A204.1 (cell line): Measurements from ENCODE around the gene ANTXR1.
"Not testable (repeated sequence)": the region's sequence is repeated elsewhere in the genome, so short reads cannot be mapped to it uniquely, and the experiment has no call there.

Source experiments
- FAIRE-seq: peaks from 2 replicates; lab custom pipeline; 2012; peaks lifted over from hg19 to GRCh38; lab: Jason Lieb, UNC

Gene ANTXR1

DNA sequence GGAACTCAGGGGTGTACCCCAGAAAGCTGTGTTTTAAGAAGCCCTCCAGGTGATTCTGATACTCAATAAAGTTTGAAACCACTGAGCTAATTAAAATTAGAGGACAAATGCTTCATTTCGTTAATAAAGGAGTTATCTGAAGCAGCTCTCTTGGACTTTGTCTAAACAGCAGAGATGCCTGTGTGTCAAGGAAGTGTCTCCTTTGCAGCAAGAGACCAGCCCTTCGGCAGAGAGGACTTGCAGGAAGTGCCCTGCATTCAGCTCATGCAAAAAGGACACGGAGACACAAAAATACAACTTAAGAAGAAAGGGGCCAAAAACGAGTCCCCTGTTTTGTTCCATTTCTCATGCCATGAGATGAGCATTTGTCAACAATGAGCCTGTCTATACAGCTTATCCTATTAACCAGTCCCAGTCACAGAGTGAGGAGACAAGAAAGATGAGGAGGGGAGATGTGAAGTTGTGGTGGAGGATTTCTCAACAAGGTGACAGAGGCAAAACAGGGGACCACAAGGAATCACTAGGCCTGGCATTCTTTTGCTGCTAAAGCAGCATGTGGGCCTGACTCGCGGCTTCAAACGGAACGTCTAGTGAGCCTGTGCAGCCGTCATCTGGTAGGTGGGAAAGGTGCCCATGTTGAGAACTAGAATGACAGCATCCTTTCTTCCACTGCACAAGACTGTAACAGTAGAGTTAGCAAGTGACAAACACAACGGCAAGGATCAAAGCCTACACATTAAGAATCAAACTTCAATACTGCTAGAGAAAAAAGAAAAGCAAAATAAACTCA is 152.3 kb downstream of the ANTXR1 start:
- FAIRE-seq, result no peak

GRCh38 chr2:69166465-69166811 is 153.5 kb downstream of the ANTXR1 start:
- no peak for FAIRE-seq

GRCh38 chr2:69166812-69167468 is 154.0 kb downstream of the ANTXR1 start:
- FAIRE-seq, result no peak

DNA sequence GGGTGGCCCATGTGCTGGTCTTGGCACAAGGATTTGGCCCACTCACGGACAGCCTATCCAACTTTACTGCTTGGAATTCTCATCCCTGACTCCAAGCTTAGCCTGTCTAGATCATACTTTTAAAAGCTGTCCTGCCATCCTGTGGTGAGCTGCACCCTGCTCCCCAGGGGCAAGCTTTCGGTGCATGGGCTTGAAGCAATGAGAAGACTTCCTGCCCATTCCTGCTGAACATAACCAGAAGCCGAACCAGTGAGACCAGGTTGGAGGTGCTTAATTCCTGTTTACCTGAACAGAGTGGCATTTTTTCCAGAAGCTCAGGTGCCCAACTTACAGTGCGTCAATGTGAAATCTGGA is 154.5 kb downstream of the ANTXR1 start:
- no peak for FAIRE-seq

DNA sequence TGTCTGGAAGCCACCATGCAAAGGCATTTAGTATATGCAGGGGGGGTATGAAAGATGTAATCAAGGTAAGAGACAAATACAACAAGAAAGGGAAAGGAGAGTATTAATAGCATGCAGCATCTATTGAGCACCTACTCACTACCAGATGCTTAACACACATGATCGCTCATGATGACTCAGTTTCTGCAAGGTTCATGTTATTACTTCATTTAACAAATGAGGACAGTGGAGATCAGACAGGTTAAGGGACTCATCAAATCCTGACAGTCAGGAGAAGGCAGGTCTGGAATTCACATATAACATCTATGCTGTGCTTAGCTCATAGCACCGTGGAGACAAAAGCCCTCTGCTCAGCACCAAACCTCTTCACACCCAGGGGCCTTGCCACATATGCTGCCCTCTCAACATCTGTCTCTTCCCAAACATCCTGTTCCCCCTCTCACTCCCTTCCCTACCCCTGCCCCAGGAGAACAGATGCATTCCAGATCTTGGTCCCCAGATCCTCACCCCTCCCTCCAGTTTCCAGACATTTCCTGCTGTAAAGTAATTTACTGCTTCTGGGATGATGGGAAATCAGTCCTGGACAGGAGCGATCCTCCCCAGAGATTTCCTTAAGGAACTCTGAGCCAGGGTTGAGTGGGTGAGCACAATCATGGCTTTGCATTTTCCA is 155.3 kb downstream of the ANTXR1 start:
- FAIRE-seq, result no peak

GRCh38 chr2:69168950-69169654 is 156.1 kb downstream of the ANTXR1 start:
- no peak for FAIRE-seq

DNA sequence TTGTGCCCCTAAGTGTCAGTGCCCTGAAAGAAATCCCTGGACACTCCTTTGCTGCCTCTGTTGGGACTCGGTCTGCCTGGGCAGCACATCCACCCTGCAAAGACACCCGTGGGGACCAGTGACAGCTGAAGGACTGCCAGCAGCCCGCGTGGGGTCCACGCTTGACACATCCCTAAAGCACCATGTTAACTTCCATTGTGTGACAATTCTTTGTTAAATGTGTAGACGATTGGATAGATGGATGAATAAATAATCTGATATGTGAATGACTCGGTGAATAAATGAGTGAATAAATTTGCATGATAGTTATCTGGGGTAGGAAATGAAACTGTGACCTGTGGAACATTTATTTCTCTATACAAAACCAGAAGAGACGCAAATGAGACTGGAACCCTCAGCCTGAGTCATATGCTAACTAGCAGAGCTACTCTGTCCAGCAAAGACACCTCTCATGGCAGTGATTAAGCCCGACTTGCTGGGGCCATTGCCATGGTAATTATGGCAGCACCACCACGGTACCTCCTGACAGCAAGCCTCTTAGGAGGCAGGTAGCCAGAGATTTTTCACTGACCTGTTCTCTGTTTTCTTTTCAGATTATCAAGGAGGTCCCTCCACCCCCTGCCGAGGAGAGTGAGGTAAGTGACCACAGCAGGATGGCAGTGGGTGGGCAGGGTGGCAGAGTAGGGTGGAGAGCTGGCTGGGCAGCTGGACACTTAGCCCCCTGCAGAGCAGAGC is 156.8 kb downstream of the ANTXR1 start:
- no peak for FAIRE-seq

DNA sequence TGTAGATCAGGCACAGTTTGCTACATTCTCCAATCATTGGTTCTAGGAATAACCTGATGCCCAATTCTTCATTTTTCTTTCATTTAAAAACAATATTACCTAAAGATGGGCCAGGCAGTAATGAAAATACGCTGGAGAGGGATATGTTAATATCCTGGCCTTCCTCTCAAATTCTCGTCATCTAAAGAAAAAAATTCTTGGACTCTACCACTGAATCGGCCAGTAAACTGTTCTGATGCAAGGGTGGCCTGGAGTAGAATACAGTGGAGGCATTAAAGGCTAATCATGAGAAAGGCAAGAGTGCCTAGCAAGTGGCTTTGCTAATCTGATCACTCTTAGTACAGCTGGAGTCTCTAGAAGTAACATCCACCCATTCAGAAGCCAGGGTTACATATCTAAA is 157.7 kb downstream of the ANTXR1 start:
- FAIRE-seq, result no peak

GRCh38 chr2:69171116-69171896 is 158.3 kb downstream of the ANTXR1 start:
- no peak for FAIRE-seq

GRCh38 chr2:69171897-69172525 is 159.0 kb downstream of the ANTXR1 start:
- no peak for FAIRE-seq

DNA sequence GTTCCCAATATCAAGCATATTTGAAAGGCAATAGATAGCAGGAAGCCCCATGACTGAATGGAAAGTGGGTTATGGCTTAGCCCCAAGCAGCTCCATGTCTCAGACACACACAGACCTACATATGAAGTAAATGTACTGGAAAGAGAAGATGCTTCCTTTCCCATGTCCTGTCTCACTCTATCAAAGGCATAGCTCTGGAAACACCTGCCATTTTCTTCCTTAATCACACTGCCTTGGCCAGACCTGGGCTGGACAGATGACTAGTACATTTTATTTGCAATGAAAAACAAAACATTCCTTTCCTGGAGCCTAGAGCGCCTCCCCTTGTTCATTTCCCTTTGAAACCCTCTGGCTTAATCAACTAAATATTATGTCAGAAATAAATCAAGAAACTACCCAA is 160.7 kb downstream of the ANTXR1 start:
- FAIRE-seq, result no peak

DNA sequence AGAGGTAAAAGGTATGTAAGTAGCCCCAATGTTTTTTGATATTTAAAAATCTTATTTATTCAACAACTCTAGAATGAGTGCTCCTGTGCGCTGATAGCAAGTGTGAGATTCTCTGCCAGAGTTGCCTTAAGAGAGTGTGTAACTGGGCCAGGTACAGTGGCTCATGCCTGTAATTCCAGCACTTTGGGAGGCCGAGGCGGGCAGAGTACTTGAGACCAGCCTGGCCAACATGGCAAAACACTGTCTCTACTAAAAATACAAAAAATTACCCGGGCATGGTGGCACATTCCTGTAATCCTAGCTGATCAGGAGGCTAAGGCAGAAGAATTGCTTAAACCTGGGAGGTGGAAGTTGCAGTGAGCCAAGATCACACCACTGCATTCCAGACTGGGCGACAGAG is 161.2 kb downstream of the ANTXR1 start:
- not testable (repeated sequence) for FAIRE-seq

- no peak for FAIRE-seq
Observed at GRCh38 chr2:69175790-69176715, 163.1 kb downstream of the ANTXR1 start.

DNA sequence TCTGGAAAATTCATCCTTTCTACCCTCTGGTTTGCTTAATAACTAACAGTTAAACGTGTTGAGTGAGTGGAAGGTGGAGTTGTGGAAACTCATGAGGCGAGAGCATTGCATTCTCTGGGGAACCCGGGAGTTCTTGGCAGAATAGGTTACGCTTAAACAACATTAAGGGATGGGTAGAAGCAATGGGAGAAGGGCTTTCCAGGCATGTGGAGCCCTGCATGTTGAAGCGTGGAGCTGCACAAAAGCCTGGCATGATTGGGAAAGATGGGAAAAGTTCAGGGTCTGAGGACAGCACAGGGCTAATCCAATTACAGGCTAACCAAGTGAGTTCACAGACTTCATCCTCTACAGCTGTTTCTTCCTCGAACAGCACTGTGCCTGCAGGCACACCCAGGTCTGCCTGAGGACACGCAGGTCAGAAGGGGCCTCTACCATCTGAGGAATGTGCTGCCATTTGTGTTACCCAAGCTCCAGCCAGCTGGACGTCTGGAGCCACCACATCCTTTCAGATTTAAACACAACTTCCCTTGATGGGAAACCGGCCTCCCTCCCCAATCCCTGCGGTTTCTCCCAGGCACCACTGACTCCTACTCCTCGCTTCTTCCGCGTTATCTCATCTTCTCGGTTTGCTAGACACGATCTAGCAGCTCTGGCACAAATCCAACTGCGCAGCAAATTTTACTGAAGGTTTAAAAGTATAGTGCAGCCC is 164.2 kb downstream of the ANTXR1 start:
- no peak for FAIRE-seq

DNA sequence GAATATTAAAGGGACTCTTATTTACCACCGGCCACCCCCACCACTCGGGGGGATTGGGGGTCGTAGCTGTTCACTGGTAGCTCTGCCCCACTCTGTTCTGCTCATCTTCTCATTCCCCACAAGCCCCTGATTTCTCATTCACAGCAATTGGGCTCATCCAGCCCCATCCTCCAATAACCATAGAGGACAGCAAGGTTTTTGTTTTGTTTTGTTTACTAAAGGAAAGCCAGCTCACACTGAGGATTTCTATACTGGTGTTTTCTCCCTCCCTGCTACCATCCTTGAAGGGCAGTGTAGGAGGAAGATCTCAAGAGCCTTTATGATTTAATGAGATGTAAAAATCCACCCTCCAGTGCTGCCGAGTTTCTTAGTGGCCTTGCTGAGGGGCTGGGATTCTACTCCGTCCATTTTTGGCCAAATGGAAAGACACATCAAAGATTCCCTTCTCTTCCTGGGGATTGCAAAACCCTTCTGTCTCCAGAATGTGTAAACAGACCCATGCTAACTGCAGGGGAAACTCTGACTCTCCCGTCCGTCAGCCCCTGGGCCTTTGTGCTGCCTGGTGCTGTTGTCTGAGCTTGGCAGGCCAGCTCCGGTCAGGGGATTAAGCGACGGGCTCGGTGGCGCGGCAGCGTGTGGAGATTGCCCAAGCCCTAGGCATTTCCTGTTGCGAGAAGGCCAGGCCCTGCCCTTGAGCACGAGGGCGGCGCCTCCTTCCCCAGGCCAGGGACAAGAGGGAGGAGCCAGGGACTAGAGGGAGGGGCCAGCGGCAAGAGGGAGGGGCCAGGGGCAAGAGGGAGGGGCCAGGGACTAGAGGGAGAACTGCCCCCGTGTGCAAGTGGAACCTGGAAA is 165.0 kb downstream of the ANTXR1 start:
- FAIRE-seq, result no peak

DNA sequence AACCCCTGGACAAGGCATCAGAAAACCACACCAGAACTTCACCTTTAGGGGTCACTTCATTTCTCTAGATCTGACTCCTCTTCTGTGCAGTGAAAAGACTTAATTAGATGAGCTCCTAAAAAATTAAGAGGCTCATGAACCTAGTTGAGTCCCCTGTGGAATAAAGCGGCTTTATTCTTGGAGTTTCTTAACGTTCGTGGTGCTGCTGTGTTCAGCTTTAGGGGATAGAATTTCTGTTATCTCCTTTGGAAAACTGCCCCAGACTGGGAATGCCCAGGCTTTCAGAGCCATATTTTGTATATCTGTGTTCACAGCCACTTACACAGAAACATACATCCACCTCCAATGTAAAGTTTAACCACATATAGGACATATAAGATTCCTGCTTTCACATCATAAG is 165.8 kb downstream of the ANTXR1 start:
- FAIRE-seq, result no peak

DNA sequence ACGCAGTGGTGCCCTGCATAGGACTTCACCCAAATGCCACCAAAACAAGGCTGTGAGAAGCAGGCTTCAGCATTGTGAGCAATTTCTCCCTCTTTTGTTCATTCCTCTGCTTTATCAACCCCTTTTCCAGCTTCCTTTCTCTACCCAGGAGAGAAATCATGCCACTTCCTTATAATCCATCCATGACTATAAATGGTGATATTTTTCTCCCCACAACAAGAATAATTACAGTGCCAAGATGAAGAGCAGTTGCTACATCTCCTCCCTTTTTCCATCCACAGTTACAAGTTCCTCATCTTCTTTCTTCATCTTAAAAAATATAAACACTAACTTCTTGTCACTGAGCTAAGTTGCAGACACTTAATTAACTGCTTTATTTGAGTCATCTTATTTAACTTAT is 167.2 kb downstream of the ANTXR1 start:
- FAIRE-seq, result no peak

GRCh38 chr2:69180974-69181373 is 168.0 kb downstream of the ANTXR1 start:
- no peak for FAIRE-seq
